NCI-H82 treated with DMSO at 0.1 percent for 48 hours (cell line): ENCODE results near the gene MLH1.
"Not testable (repeated sequence)": the region's sequence is repeated elsewhere in the genome, so short reads cannot be mapped to it uniquely, and the experiment has no call there.

Experiments used
- DNase-seq: peaks from one replicate; lab custom pipeline; 2025; ENCODE audit not compliant: unreplicated experiment; lab: John Stamatoyannopoulos, UW

Gene MLH1

DNA sequence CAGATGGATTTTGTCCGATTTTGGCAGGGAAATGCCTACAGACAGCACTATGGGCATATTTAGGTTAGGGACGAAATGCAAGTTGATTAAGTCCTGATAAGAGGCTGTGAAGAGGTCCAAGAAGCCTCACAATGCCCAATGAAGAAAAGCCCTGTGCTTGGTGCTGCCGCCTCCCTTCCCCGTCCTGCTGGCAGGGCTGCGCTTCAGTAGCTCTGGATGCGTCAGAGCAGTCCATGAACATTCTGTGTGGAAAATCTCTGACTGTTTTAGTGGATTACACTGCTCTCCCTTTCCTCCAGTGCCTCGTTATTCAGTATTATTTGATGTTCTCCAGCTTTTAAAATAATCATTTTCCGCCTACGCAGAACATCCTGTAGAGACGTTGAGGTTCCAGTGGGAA, 39.6 kb downstream of the MLH1 start:
- DNase-seq = no peak

DNA sequence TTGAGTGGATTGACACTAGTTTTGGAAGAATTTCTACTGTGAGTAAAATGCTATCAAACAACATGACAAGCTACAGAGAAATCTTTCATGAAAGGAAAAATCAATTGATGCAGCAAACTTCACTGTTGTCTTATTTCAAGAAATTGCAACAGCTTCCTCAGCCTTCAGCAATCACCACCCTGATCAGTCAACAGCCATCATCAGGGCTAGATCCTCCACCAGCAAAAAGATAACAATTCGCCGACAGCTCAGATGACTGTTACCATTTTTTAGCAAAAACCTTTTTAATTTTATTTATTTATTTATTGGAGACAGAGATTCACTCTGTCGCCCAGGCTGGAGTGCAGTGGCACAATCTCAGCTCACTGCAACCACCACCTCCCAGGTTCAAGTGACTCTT, 44.0 kb downstream of the MLH1 start:
- DNase-seq = no peak

DNA sequence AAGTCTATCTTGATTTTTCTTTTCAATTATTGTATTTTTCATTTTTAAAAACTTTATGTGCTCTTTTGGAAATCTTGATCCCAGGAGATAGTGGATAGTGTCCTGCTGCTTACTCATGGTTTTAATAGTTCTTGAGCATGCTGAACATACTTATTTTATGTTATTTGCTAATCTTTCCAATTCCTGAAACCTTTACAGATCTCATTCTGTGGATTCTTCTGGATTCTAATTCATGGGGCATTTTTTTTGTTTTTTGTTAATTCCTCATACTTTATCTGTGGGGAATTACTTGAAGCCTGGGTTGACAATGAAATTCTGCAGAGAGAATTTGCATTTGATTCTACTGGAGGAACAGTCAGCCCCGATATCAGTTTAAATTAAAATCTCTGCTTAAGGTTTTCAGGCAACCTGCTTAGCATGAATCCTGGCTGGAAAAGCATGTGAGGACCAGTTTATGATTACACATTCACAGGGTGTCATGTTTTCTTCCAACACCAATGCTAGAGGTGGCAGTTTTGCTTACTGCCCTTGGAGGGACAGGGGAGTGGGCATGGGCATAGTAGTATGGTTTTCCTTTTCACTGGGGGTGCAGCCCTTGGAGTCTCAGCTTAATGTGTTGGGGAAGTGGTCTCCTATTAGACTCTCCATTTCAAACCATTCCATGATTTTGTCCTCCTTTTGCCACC, 46.0 kb downstream of the MLH1 start:
- DNase-seq = no peak

DNA sequence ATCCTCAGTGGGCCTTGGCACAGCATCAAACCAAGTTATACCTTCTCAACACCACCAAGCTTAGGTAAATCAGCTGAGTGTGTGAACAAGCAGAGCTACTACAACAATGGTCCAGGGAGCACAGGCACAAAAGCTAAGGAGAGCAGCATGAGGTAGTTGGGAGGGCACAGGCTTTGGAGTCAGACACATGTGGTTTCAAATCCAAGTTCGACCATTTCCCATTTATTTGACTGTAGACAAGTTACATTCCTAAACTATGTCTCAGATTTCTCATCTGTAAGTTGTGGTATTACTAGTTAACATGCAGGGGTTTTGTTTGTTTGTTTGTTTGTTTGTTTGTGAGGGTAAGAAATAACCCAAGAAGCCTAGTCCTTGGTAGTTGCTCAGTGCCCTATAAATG, 46.9 kb downstream of the MLH1 start:
- no peak for DNase-seq

- DNase-seq = no peak
Observed at GRCh38 chr3:37041546-37042195, 48.4 kb downstream of the MLH1 start.

- not testable (repeated sequence) for DNase-seq
Observed at GRCh38 chr3:37042712-37043111, 49.4 kb downstream of the MLH1 start.

- DNase-seq = no peak
Observed at GRCh38 chr3:37050282-37050681, 57.0 kb downstream of the MLH1 start.

DNA sequence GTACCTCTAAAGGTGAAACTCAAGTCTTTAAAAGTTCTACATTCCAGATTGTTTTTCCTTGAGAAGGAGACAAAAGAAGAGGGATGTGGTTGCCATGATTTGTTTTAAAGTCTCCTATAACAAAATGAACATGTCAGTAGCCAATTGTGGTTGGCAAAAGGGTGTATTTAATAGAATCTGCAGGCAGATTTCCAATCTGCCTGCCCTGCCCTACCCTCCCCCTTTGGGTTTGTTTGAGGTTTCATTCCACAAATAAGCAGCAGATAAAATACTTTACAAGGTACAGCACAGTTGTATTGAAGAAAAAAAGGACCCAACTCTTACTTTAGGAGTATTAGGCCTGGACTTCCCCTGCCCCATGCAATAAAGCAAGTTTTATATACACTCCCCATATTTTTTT, 59.5 kb downstream of the MLH1 start:
- no peak for DNase-seq

- DNase-seq = no peak
Observed at GRCh38 chr3:37053337-37053736, 60.0 kb downstream of the MLH1 start.

DNA sequence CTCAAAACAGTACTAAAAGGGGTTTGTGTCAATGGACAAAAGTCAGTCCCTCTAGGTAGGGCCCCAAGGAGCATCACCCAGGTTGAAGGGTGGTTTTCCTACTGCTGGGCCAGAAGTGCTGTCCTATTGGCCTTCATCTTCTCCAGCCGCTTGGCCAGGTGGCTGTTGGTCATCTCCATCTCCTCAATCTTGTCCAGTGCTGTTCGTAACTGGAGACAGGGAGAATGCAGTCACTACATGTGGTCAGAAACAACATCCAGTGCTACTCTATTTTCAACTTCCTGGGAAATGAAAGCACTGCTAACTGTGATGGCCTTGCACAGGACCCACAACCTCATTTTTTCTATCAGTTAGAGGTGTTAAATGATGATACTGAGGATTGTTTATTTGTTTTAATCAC, 60.4 kb downstream of the MLH1 start:
- no peak for DNase-seq

DNA sequence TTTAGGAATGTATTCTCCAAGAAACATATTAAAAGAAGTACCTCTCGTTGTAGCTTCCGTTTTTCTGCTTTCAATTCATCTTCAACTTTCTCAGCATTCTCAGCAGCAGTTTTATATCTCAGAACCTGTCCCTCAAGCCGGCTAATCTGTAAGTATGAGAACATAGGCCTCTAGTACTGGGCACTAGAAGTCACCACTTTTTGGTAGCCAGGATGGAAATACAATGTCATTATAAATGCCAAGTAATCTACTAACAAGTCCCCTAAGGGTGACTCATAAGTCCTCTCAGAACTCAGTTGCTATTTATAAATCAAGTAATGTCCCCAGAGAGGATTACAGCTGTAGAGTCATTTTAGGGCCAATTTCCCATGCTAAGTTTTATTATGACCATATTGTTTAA, 61.1 kb downstream of the MLH1 start:
- no peak for DNase-seq

DNA sequence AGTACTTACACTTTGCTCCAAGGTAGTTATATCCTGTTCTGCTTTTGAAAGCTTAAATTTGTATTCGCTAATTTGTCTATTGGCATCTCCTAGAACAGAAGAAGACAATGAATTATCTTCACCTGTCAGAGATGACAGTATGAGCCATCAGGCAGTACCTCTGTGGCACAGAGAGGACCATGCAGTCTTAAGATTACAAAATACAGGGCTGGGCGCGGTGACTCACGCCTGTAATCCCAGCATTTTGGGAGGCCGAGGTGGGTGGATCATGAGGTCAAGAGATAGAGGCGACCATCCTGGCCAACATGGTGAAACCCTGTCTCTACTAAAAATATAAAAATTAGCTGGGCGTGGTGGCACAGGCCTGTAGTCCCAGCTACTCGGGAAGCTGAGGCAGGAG, 61.8 kb downstream of the MLH1 start:
- not testable (repeated sequence) for DNase-seq

DNA sequence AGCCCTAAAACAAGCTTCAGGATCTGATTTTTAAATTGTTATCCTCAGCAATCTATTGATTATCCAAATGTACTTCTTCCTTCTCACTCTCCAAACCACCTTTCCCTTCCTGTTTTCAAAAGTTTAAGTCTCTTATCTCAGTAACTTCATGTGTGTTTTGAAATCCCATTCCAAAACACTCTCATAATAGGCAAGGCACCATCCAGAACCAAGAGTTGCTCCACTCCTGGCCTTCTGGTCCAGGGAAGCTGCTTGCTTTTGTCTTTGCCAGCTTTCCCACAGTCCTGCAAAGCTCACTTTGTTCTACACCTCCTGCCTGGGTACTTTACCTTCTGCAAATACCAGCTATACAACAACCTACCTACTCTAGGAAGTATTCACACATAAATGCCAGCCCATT, 63.5 kb downstream of the MLH1 start:
- DNase-seq = no peak

- no peak for DNase-seq
Observed at GRCh38 chr3:37058117-37058516, 64.8 kb downstream of the MLH1 start.

- no peak for DNase-seq
Observed at GRCh38 chr3:37064747-37065146, 71.4 kb downstream of the MLH1 start.

GRCh38 chr3:37067577-37067976, 74.3 kb downstream of the MLH1 start:
- no peak for DNase-seq

DNA sequence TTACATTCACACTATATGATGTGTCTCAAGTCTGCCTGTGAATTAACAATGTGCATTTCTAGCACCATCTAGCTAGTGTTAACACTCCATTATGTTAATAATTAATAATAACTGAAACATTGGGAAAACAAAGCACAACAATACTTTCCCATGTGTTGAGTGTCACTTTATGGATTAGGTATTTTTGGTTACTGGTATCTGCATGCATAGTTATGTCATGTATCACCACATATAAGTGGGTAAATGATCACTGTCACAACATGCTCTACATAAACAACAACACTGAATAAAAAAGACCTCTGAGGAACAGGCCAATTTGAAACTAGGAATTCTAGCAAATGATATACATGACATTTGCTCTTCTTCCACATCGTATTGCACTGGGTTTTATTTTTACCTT, 74.7 kb downstream of the MLH1 start:
- no peak for DNase-seq

DNA sequence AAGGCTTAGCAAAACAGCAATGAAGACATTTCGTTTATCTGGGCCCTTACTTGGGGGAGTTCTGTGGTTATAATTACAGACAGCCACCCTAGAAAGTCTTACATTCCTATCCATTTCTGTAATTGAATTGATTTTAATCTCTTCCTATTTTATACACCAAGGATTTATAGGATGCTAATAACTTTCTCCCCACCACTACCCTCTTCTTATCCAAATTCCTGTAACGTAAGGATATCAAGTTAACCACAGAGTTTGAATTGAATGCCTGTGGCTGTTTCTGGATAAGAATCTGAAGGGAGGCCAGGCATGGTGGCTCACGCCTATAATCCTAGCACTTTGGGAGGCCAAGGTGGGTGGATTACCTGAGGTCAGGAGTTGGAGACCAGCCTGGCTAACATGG, 78.6 kb downstream of the MLH1 start:
- no peak for DNase-seq

GRCh38 chr3:37072892-37073291, 79.6 kb downstream of the MLH1 start:
- DNase-seq = no peak

DNA sequence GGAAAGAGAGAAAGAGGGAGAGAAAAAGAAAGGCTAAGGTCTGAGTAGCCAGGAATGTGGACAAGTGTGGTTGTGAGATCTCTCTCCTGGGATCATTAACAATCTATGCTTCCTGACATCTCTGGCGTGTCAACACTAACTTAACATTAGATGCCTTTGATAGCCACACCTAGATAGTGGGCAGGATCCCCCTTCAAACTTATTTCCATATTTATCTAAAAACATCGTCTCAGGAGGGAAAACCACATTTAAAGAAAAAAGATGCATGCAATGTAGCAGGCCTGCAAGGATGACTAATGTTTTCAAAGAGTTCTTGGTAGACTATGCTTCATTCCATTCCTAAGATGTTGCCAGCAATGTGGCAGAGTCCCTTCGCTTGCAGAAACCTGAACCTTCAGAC, 80.9 kb downstream of the MLH1 start:
- no peak for DNase-seq

DNA sequence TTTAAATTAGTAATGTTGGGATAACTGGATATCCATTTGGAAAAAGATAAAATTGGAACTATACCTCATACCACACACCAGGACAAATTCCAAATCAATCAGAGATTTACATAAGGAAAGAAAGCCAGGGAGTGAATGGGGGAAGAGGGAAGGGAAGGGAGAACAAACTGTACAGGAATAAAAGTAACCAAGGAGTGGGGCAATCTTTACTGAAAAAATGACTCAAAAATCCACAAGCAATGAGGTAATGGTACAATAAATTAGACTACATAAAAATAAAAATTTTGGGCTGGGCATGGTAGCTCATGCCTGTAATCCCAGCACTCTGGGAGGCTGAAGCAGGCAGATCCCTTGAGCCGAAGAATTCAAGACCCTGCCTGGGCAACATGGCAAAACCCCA, 82.6 kb downstream of the MLH1 start:
- DNase-seq = no peak

- DNase-seq = no peak
Observed at GRCh38 chr3:37082317-37082716, 89.0 kb downstream of the MLH1 start.

- no peak for DNase-seq
Observed at GRCh38 chr3:37086918-37087317, 93.6 kb downstream of the MLH1 start.
